Stimulated activated naive CD4-positive, alpha-beta T cell treated with Interleukin-2 at 50 U/mL for 16 hours (primary cell): ENCODE results near the gene PRH1.

Source experiments
- DNase-seq: peaks from one replicate; lab custom pipeline; 2025; lab: John Stamatoyannopoulos, UW

PRH1 gene

GRCh38 chr12:10884086-10884725, at the start of gene PRH1:
TSS of gene PRH1 (minus strand) at chr12:10884255. CDS start at chr12:10884217, 38 bp downstream.
- no peak for DNase-seq

- no peak for DNase-seq
Measured at GRCh38 chr12:10928746-10929286, 44.8 kb upstream of the PRH1 start, which contains the start of gene PRH2. TSS of gene PRH2 (plus strand) at chr12:10929236. CDS start at chr12:10929274, 38 bp downstream.

GRCh38 chr12:10926269-10926668, 42.2 kb upstream of the PRH1 start:
- DNase-seq: no peak

GRCh38 chr12:10919809-10920208, 35.8 kb upstream of the PRH1 start:
- DNase-seq: no peak

- DNase-seq: no peak
Measured at GRCh38 chr12:10910380-10910779, 26.3 kb upstream of the PRH1 start.

GRCh38 chr12:10909462-10909861, 25.4 kb upstream of the PRH1 start, which contains the start of gene TAS2R13:
TSS of gene TAS2R13 (minus strand) at chr12:10909562. CDS start at chr12:10909298, 264 bp downstream.
- no peak for DNase-seq

- no peak for DNase-seq
Measured at GRCh38 chr12:10904686-10905085, 20.6 kb upstream of the PRH1 start.

GRCh38 chr12:10901427-10901826, 17.4 kb upstream of the PRH1 start:
- no peak for DNase-seq

GRCh38 chr12:10900972-10901371, 16.9 kb upstream of the PRH1 start:
- DNase-seq: no peak

GRCh38 chr12:10900530-10900929, 16.5 kb upstream of the PRH1 start:
- no peak for DNase-seq

- no peak for DNase-seq
Measured at GRCh38 chr12:10896854-10897253, 12.8 kb upstream of the PRH1 start.

- DNase-seq: no peak
Measured at GRCh38 chr12:10891937-10892336, 7.9 kb upstream of the PRH1 start.

- no peak for DNase-seq
Measured at GRCh38 chr12:10889226-10889625, 5.2 kb upstream of the PRH1 start.

- DNase-seq: no peak
Measured at GRCh38 chr12:10873378-10873777, 10.7 kb downstream of the PRH1 start.

GRCh38 chr12:10867381-10867780, 16.7 kb downstream of the PRH1 start:
- DNase-seq: no peak

GRCh38 chr12:10863512-10864218, 20.4 kb downstream of the PRH1 start:
- DNase-seq: no peak

- DNase-seq: no peak
Measured at GRCh38 chr12:10861366-10861765, 22.7 kb downstream of the PRH1 start.

GRCh38 chr12:10855807-10856206, 28.2 kb downstream of the PRH1 start:
- DNase-seq: no peak

- no peak for DNase-seq
Measured at GRCh38 chr12:10853776-10854175, 30.3 kb downstream of the PRH1 start.

- no peak for DNase-seq
Measured at GRCh38 chr12:10851243-10851858, 32.7 kb downstream of the PRH1 start.

- no peak for DNase-seq
Measured at GRCh38 chr12:10849425-10849878, 34.6 kb downstream of the PRH1 start, which contains the start of gene PRR4. TSS of gene PRR4 (minus strand) at chr12:10849475. CDS start at chr12:10849437, 38 bp downstream.

GRCh38 chr12:10847744-10848143, 36.3 kb downstream of the PRH1 start:
- no peak for DNase-seq

- no peak for DNase-seq
Measured at GRCh38 chr12:10842862-10843261, 41.2 kb downstream of the PRH1 start.
